HG03439 (cell line): ENCODE measurements around the gene RIPOR2.

Source experiments
- ATAC-seq: cut with Tn5 transposase; IDR thresholded peaks from one replicate; pipeline ENCODE4 v1.9.1; 2021; ENCODE audit warnings: mild to moderate bottlenecking, moderate library complexity; ENCODE audit not compliant: unreplicated experiment

Gene RIPOR2

GRCh38 chr6:24935366-24936152 lies at the start of gene RIPOR2:
RIPOR2 (minus strand) TSS chr6:24935960; CDS start chr6:24935898, 62 bp downstream.
- ATAC-seq = peak; percentile 32

GRCh38 chr6:24985323-24985722 lies 49.6 kb upstream of the RIPOR2 start:
- ATAC-seq = no peak

GRCh38 chr6:24982231-24982630 lies 46.5 kb upstream of the RIPOR2 start:
- no peak for ATAC-seq

GRCh38 chr6:24981386-24981760 lies 45.6 kb upstream of the RIPOR2 start:
- ATAC-seq = no peak

GRCh38 chr6:24980507-24981385 lies 45.0 kb upstream of the RIPOR2 start:
- ATAC-seq = no peak

GRCh38 chr6:24979176-24979575 lies 43.4 kb upstream of the RIPOR2 start:
- ATAC-seq = no peak

GRCh38 chr6:24974182-24975171 lies 38.7 kb upstream of the RIPOR2 start:
- peak; percentile 83 for ATAC-seq

- no peak for ATAC-seq
Observed at GRCh38 chr6:24972311-24972958, 36.7 kb upstream of the RIPOR2 start.

GRCh38 chr6:24971067-24971466 lies 35.3 kb upstream of the RIPOR2 start:
- ATAC-seq = no peak

GRCh38 chr6:24969343-24969860 lies 33.6 kb upstream of the RIPOR2 start:
- ATAC-seq = no peak

- ATAC-seq = no peak
Observed at GRCh38 chr6:24968783-24969182, 33.0 kb upstream of the RIPOR2 start.

- ATAC-seq = no peak
Observed at GRCh38 chr6:24967211-24967610, 31.5 kb upstream of the RIPOR2 start.

- ATAC-seq = no peak
Observed at GRCh38 chr6:24966381-24966780, 30.6 kb upstream of the RIPOR2 start.

GRCh38 chr6:24963887-24964570 lies 28.3 kb upstream of the RIPOR2 start:
- no peak for ATAC-seq

GRCh38 chr6:24963339-24963738 lies 27.6 kb upstream of the RIPOR2 start:
- no peak for ATAC-seq

GRCh38 chr6:24961852-24962251 lies 26.1 kb upstream of the RIPOR2 start:
- ATAC-seq = no peak

- no peak for ATAC-seq
Observed at GRCh38 chr6:24960991-24961475, 25.3 kb upstream of the RIPOR2 start.

- ATAC-seq = no peak
Observed at GRCh38 chr6:24959319-24959718, 23.6 kb upstream of the RIPOR2 start.

GRCh38 chr6:24957199-24957598 lies 21.4 kb upstream of the RIPOR2 start:
- no peak for ATAC-seq
